GM19372 (cell line): ENCODE data around the gene XRCC1.
"Not testable (repeated sequence)": the region's sequence is repeated elsewhere in the genome, so short reads cannot be mapped to it uniquely, and the experiment has no call there.

Experiments used
- ATAC-seq: cut with Tn5 transposase; IDR thresholded peaks from one replicate; pipeline ENCODE4 v1.9.1; 2021; ENCODE audit warnings: mild to moderate bottlenecking, low read depth, moderate library complexity; ENCODE audit not compliant: unreplicated experiment

XRCC1 gene

DNA sequence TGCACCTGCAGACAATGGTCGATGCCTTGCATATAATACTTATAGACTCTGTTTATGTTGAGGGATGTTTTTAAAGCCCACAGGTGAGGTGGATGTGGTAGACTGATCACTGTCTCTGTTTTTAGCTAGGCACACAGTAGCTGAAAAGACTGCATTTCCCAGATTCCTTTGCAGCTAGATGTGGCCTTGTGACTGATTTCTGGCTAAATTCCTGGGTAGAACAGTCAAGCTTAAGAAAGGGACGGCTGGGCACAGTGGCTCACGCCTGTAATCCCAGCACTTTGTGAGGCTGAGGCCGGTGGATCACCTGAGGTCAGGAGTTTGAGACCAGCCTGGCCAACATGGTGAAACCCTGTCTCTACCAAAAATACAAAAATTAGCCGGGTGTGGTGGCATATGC lies 25.0 kb upstream of the XRCC1 start:
- not testable (repeated sequence) for ATAC-seq

DNA sequence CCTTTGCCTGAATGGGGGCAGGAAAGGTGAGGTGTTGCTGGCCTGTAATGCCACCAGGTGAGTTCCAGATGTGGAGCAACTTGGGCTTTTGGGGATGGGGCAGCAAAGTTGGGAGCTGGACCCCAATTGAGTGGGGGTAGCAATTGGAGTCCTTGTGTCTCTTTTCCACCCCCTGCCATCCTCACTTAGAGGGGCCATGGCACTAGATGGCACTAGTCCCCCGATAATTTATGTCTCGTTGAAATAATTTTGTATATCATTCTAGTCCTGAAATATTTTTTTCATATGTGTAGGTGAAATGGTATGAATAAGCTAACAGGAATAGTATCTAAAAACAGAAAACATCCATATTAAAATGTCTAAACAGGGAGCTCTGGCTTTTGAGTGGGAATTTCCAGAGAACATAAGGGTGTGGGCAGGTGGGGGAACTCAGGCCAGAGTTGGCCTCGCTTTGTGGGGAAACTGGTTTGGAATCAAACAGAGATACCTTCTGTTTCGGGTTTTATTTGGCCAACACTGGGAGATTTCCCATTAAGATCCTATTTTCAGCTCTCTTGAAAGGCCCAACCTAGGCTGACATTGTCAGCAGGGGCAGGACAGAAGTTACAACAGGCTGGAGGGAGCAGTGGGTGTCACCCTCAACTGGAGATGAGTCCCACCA lies 24.4 kb upstream of the XRCC1 start:
- ATAC-seq: no peak

- ATAC-seq: no peak
Measured at GRCh38 chr19:43598445-43599240, 23.3 kb upstream of the XRCC1 start.

DNA sequence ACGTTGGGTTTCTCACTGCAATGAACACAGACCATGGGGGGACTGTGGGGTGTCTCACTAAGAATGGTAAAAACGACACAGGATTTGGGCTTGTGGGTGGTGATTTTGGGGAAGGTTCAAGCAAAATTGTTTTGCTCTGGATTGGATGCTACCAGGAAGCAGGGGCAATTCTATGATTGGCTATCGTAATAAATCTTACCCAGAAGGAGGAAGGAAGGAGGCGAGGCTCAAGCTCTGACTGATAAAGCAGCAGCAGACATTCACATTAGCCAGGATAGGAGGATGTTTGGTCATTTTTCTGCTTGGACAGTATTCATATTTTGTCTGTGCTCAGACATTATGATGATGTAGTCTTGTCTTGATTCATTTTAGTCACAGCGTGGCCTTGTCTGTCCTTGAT lies 22.5 kb upstream of the XRCC1 start:
- ATAC-seq: no peak

GRCh38 chr19:43596842-43597461 lies 21.6 kb upstream of the XRCC1 start:
- no peak for ATAC-seq

- ATAC-seq: peak; percentile 89
Measured at GRCh38 chr19:43595999-43596841, 20.9 kb upstream of the XRCC1 start, which contains the start of the genes IRGQ and ZNF576. Gene IRGQ, minus strand, starts transcription at chr19:43596134. Its CDS starts 796 bp downstream, at chr19:43595338. Gene ZNF576, plus strand, starts transcription at chr19:43596595. Its CDS starts 514 bp downstream, at chr19:43597109.

DNA sequence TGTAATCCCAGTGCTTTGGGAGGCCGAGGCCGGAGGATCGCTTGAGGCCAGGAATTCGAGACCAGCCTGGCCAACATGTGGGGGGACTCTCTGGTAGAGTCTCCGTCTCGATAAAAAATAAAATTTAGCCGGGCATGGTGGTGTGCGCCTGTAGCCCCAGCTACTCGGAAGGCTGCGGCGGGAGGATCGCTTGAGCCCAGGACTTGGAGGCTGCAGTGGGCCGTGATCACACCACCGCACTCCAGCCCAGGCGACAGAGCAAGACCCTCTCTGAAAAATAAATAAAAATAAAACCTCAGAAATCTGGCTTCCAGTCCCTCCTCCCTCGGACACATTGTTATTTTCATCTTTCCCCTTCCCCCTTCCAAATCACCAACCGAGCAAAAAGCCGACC lies 20.3 kb upstream of the XRCC1 start:
- ATAC-seq: no peak

GRCh38 chr19:43594710-43595604 lies 19.6 kb upstream of the XRCC1 start:
- ATAC-seq: no peak

DNA sequence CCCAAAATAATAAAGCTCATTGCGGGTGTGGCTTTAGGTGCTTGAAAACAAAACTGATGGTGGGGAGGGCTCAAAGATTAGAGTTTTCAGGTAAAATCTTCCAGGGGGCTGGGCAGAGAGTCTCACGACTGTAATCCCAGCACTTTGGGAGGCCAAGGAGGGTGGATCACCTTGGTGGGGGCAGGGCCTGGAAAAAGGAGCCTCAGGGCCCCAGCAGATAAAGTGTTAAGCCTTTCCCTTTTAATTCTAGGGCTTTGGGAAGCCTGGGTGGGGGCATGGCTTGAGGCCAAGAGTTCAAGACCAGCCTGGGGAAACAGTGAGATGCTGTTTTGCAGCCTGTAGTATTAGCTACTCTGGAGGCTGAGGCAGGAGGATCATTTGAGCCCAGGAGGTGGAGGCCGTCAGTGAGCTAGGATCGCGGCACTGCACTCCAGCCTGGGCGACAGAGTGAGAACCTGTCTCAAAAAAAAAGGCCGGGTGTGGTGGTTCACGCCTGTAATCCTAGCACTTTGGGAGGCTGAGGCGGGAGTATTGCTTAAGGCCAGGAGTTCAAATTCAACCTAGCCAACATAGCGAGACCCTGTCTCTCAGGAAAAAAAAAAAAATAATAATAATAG lies 18.9 kb upstream of the XRCC1 start:
- ATAC-seq: no peak

DNA sequence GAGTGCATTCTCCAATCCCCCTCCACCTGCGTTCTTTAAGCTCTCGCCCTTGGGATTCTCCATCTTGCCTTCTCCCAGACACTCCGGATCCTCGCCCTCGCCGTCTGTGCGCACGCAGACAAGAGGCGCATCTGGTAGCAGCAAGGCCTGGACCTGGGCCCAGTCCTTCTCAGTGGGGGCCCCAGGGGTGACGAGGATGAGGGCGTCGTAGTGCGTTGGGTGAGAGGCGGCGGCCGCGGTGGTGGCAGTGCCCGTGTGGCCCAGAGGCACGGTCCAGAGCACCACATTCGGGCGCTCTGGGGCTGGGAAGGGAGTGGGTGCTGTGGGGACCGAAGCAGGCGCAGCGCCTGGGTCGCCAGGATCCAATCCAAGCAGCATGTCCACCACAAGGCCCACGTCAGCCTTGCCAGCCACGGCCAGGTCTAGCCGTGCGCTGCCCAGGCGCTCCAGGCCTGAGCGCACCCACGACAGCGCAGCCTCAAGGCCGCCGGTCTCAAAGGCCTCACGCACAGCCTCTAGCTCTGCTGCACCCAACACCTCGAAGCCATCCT lies 17.5 kb upstream of the XRCC1 start:
- ATAC-seq: no peak

DNA sequence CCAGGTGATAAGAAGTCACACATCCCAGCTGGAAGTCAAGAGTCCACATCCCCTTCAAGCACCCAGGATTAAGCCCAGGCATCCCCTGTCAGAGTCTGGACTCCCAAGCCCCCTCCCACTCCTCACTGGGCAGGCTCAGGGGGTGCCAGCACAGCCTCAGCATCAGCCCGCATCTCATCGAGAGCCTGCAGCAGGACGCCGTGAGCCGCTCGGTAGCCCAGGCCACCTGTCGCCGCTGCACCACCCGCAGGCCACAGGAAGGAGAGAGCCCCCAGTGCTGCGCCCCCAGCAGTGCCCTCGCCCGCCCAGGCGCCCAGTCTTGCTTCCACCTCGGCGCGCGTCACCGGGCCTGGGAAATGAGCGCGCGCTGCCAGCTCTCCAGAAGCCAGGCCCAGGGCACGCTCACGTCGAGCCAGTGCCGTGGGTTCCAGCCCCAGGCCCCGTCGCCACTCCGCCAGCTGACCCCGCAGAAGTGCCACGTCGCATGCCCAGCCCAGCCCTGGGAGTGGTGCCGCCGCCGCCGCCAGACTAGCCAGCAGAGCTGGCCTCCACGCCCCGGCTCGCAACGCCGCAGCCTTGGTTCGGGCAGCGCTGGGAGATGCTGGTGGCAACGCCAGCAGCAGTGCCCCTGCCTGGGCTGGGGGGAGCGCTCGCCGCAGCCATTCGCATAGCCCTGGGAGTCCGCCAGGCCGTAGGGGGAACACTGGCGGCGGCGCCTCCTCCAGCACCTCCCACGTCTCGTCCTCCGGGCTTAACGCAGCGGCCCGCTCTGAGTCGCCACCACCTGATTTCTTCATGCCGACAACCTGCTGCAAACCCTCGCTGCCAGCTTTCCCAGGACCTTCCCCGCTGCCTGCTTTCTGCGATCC lies 16.8 kb upstream of the XRCC1 start:
- no peak for ATAC-seq

- no peak for ATAC-seq
Measured at GRCh38 chr19:43589678-43590077, 14.4 kb upstream of the XRCC1 start.

- no peak for ATAC-seq
Measured at GRCh38 chr19:43589277-43589676, 13.9 kb upstream of the XRCC1 start.

DNA sequence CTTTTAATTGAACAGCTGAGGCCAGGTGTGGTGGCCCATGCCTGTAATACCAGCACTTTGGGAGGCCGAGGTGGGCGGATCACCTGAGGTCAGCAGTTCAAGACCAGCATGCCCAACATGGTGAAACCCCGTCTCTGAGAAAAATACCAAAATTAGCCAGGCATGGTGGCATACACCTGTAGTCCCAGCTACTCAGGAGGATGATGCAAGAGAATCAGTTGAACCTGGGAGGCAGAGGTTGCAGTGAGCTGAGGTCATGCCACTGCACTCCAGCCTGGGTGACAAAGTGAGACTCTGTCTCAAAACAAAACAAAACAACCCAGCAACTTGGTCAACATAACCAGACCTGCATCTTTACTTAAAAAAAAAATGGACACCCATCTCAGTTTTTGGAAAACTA lies 11.7 kb upstream of the XRCC1 start:
- not testable (repeated sequence) for ATAC-seq

GRCh38 chr19:43586346-43586745 lies 11.0 kb upstream of the XRCC1 start:
- ATAC-seq: no peak

GRCh38 chr19:43584484-43584883 lies 9.2 kb upstream of the XRCC1 start:
- ATAC-seq: no peak

DNA sequence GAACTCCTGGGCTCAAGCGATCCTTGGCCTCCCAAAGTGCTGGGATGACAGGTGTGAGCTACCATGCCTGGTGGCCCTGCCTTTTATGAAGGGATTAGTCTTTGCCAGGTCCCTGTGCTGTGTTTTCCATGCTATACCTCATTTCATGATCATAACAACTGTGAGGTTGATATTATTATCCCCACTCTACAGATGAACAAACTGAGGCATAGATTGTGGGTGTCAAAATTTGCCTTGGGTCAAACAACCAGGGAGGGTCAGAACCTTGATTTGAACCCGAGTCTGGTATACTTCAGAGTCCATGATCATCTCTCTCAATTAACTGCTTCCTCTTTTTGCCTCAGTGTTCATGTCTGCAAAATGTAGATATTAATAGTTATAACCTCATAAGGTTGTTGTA lies 7.2 kb upstream of the XRCC1 start:
- no peak for ATAC-seq

- ATAC-seq: no peak
Measured at GRCh38 chr19:43581467-43581866, 6.1 kb upstream of the XRCC1 start.
